Measurements from ENCODE around the gene NOC2L.

- TF ChIP-seq, protein P1, sequence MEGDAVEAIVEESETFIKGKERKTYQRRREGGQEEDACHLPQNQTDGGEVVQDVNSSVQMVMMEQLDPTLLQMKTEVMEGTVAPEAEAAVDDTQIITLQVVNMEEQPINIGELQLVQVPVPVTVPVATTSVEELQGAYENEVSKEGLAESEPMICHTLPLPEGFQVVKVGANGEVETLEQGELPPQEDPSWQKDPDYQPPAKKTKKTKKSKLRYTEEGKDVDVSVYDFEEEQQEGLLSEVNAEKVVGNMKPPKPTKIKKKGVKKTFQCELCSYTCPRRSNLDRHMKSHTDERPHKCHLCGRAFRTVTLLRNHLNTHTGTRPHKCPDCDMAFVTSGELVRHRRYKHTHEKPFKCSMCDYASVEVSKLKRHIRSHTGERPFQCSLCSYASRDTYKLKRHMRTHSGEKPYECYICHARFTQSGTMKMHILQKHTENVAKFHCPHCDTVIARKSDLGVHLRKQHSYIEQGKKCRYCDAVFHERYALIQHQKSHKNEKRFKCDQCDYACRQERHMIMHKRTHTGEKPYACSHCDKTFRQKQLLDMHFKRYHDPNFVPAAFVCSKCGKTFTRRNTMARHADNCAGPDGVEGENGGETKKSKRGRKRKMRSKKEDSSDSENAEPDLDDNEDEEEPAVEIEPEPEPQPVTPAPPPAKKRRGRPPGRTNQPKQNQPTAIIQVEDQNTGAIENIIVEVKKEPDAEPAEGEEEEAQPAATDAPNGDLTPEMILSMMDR (IDR thresholded peaks at IDR 0.05) = no peak
- no peak for TF ChIP-seq SREBF2 (IDR thresholded peaks at IDR 0.05)
These were observed 42.2 kb upstream of the NOC2L start for GRCh38 chr1:1001057-1001783.

Data from A549 (cell line).